Heart left ventricle (tissue), 13 donors: Measurements from ENCODE around the gene ANKRD11.

Experiments
- CTCF ChIP-seq, 12 donors: fragments of 200-600 bp; sonication (generic) in 4 of 12; IDR thresholded peaks; one replicate each; pipeline versions ENCODE4 v1.5.0 to v1.8.0; 2018 to 2022; ENCODE audit warnings: antibody characterized with exemption in 12 of 12, mild to moderate bottlenecking in 5 of 12
- POLR2A ChIP-seq, 2 donors: fragments of 450-650 bp; IDR thresholded peaks; one replicate each; pipeline ENCODE4 v1.6.1; 2017; ENCODE audit warnings: antibody characterized with exemption in 2 of 2, mild to moderate bottlenecking in 2 of 2, moderate library complexity in 2 of 2
- donor health status: ischemic (EF 13 %, LVEDD 7.1; RV severe dilation, severe dysfunction).
- donor health status: DM: no; HTN: yes; CAD: no.
- donor health status: DM: no; HTN: no; CAD: no.
- donor health status: ischemic (EF 25% LVEDD 6.9; RV normal size, moderate dysfunction).
- donor health status: ischemic (EF 25% LVEDD 5.7; RV mildly dilated, moderate dysfunction).
- donor health status: ischemic (EF 35%, LVEDD 5.7; RV mildly dilated, moderate dysfunction).
- donor health status: nonischemic (EF 11% LVEDD 7.7; RV severe dilation, severe dysfunction).
- donor health status: DM: yes; HTN: yes; CAD: no.
- donor health status: PGD.
- donor health status: ischemic (EF 29% LVEDD 5.4; RV normal size, mild dysfunction).
- donor health status: nonischemic (EF 23%, LVEDD 6.1; RV moderate dilation, normal function).

GRCh38 chr16:89273741-89274472 lies 216.5 kb downstream of the ANKRD11 start:
- TF ChIP-seq CTCF (IDR thresholded peaks at IDR 0.05) (no peak), POLR2A (IDR thresholded peaks at IDR 0.05) (no peak)
